ENCODE data around the gene SLC35F4. TPM values are rescaled to one million over a fixed set of nuclear protein-coding genes. Genes with fewer than 3 reads are reported as not detected.

Gene SLC35F4
- total and polyA plus RNA-seq, 2 donors (not counting 3 experiments of a cell fraction or from before 2014, with no cell fraction given), result not detected

GRCh38 chr14:57712698-57713097, 153.2 kb downstream of the SLC35F4 start:
- ChIA-PET POLR2A (no interaction called here), CTCF (interaction anchor here (1.2 to 1.3 kb wide), 2 partner anchors 20 to 158 kb away, joined by 5 to 6 read pairs; no protein-coding TSS in a partner anchor)
- intact Hi-C loops (cut with micrococcal nuclease), result no loop called here
- Histone ChIP-seq H3K27me3 (ENCODE audit: control insufficient read depth in 2 of 2, insufficient read depth in 2 of 2, low read length in 2 of 2) (peaks cover 0 to 4% of the 10 kb centered on the region in 2 experiments), H3K9me1 (replicated peaks; ENCODE audit: control insufficient read depth, extremely low read depth, insufficient read depth, low read length) (no peaks in the 10 kb centered on the region), H3K4me1 (ENCODE audit: control insufficient read depth, extremely low read depth, insufficient read depth, low read length) (no peaks in the 10 kb centered on the region), H3K9ac (replicated peaks; ENCODE audit: extremely low read depth, insufficient read depth, low read length) (no peak overlapping the region), H2AFZ (ENCODE audit: low read depth, low read length) (no peak overlapping the region), H4K20me1 (replicated peaks; ENCODE audit: control insufficient read depth, extremely low read depth, insufficient read depth, low read length) (no peaks in the 10 kb centered on the region), H3K4me3 (replicated peaks in 1 of 3; ENCODE audit: insufficient read depth in 1 of 3, low read depth in 1 of 3, low read length in 3 of 3) (no peak overlapping the region), H3K4me2 (ENCODE audit: insufficient read depth, low read length) (no peak overlapping the region), H3K9me3 (replicated peaks; ENCODE audit: control insufficient read depth, insufficient read depth, low read length) (no peaks in the 10 kb centered on the region), H3K36me3 (ENCODE audit: control insufficient read depth in 2 of 2, extremely low read depth in 1 of 2, insufficient read depth in 2 of 2, low read length in 2 of 2) (no peaks in the 10 kb centered on the region), H3K27ac (ENCODE audit: insufficient read depth, low read depth, low read length) (no peak overlapping the region), H3K79me2 (ENCODE audit: control insufficient read depth, insufficient read depth, low read length) (no peaks in the 10 kb centered on the region)
- no TSS peak for BruUV-seq (replicated peaks)
- DNase-seq (ENCODE audit: low read depth, low spot score), result no peak
- no peak for TF ChIP-seq MAX (IDR thresholded peaks at IDR 0.05; ENCODE audit: insufficient read depth, insufficient read length)
- dilution Hi-C loops (cut with MboI; ENCODE audit: extremely low pct_ligation_motif_present, low sequenced_read_pairs), result no loop called here
- no peak for FAIRE-seq

- Histone ChIP-seq H3K4me3 (replicated peaks in 1 of 3; ENCODE audit: insufficient read depth in 1 of 3, low read depth in 1 of 3, low read length in 3 of 3) (no peak overlapping the region), H3K36me3 (ENCODE audit: control insufficient read depth in 2 of 2, extremely low read depth in 1 of 2, insufficient read depth in 2 of 2, low read length in 2 of 2) (no peaks in the 10 kb centered on the region), H3K27me3 (ENCODE audit: control insufficient read depth in 2 of 2, insufficient read depth in 2 of 2, low read length in 2 of 2) (peaks cover 0 to 4% of the 10 kb centered on the region in 2 experiments), H3K27ac (ENCODE audit: insufficient read depth, low read depth, low read length) (no peak overlapping the region), H3K9ac (replicated peaks; ENCODE audit: extremely low read depth, insufficient read depth, low read length) (no peak overlapping the region), H3K4me2 (ENCODE audit: insufficient read depth, low read length) (no peak overlapping the region), H3K79me2 (ENCODE audit: control insufficient read depth, insufficient read depth, low read length) (no peaks in the 10 kb centered on the region), H4K20me1 (replicated peaks; ENCODE audit: control insufficient read depth, extremely low read depth, insufficient read depth, low read length) (no peaks in the 10 kb centered on the region), H3K9me3 (replicated peaks; ENCODE audit: control insufficient read depth, insufficient read depth, low read length) (no peaks in the 10 kb centered on the region), H2AFZ (ENCODE audit: low read depth, low read length) (no peak overlapping the region), H3K9me1 (replicated peaks; ENCODE audit: control insufficient read depth, extremely low read depth, insufficient read depth, low read length) (no peaks in the 10 kb centered on the region), H3K4me1 (ENCODE audit: control insufficient read depth, extremely low read depth, insufficient read depth, low read length) (no peaks in the 10 kb centered on the region)
- TF ChIP-seq MAX (IDR thresholded peaks at IDR 0.05; ENCODE audit: insufficient read depth, insufficient read length), result no peak
- no peak for TF ChIP-seq CTCF (IDR thresholded peaks at IDR 0.05; ENCODE audit: extremely low read depth in 1 of 2, insufficient read depth in 1 of 2, low read depth in 1 of 2, low read length in 2 of 2)
- no peak for TF ChIP-seq POLR2A (IDR thresholded peaks at IDR 0.05; ENCODE audit: low read depth, low read length)
- BruUV-seq (replicated peaks), result no TSS peak
- ChIA-PET POLR2A (no interaction called here), CTCF (interaction anchor here (1.2 to 1.3 kb wide), 2 partner anchors 19 to 159 kb away, joined by 5 to 6 read pairs; no protein-coding TSS in a partner anchor)
- FAIRE-seq, result no peak
- no peak for DNase-seq (ENCODE audit: low read depth, low spot score)
- dilution Hi-C loops (cut with MboI; ENCODE audit: extremely low pct_ligation_motif_present, low sequenced_read_pairs) (no loop called here), intact Hi-C loops (cut with micrococcal nuclease) (no loop called here)
Observed at GRCh38 chr14:57712102-57712501, 153.8 kb downstream of the SLC35F4 start.

Measured in endothelial cell of umbilical vein (primary cell).